IPS-15b (cell line): Measurements from ENCODE around the gene CLEC4F.

Experiments
- H3K27me3 ChIP-seq: one replicate; pipeline ENCODE4 v1.6.1; 2013; ENCODE audit warnings: low read length; ENCODE audit not compliant: control insufficient read depth, insufficient read depth
- H3K36me3 ChIP-seq: one replicate; pipeline ENCODE4 v1.6.1; 2013; ENCODE audit warnings: low read length; ENCODE audit not compliant: control insufficient read depth, insufficient read depth
- H3K4me1 ChIP-seq: one replicate; pipeline ENCODE4 v1.6.1; 2013; ENCODE audit warnings: mild to moderate bottlenecking, low read length; ENCODE audit not compliant: control insufficient read depth, insufficient read depth
- H3K4me3 ChIP-seq: one replicate; pipeline ENCODE4 v1.5.1; 2013; ENCODE audit warnings: low read depth, low read length
- H3K9ac ChIP-seq: one replicate; pipeline ENCODE4 v1.6.1; 2013; ENCODE audit warnings: low read depth, mild to moderate bottlenecking, low read length
- H3K9me3 ChIP-seq: one replicate; pipeline ENCODE4 v1.6.1; 2013; ENCODE audit warnings: mild to moderate bottlenecking, low read length; ENCODE audit not compliant: control insufficient read depth, insufficient read depth

Gene CLEC4F

DNA sequence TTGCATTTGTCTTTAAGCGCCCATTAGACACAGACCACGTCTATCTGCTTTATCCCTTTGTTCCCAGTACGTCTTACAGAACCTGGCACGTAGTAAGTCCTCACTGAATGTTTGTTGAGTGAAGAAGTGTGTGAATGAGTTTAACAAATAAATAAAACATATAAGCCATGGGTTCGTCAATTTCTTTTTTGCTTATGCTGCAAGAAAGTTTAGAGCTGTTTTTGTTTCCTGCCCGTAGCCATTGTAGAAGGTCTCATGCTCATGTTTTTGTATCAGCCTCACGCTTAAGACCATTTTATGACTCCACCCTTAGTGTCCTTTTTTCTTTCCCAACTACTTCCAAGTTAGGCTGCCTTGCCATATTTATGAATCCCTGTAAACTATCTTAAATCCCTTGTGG lies 54.9 kb downstream of the CLEC4F start:
- H3K4me1 ChIP-seq, result peaks cover 18% of the 10 kb centered on the region
- no peaks in the 10 kb centered on the region for H3K27me3 ChIP-seq
- no peaks in the 10 kb centered on the region for H3K9me3 ChIP-seq
- H3K36me3 ChIP-seq, result peaks cover 3% of the 10 kb centered on the region
- no peak overlapping the region for H3K4me3 ChIP-seq
- no peak overlapping the region for H3K9ac ChIP-seq

- no peaks in the 10 kb centered on the region for H3K9me3 ChIP-seq
- H3K36me3 ChIP-seq, result peaks cover 3% of the 10 kb centered on the region
- no peak overlapping the region for H3K4me3 ChIP-seq
- H3K27me3 ChIP-seq, result no peaks in the 10 kb centered on the region
- H3K9ac ChIP-seq, result no peak overlapping the region
- H3K4me1 ChIP-seq, result peaks cover 3% of the 10 kb centered on the region
Observed at GRCh38 chr2:70759446-70759845, 61.0 kb downstream of the CLEC4F start.
